DOHH2 (cell line): ENCODE measurements around the gene MRPL48.

Source experiments
- EZH2phosphoT487 ChIP-seq: fragments of 200-600 bp; sonication (generic); IDR thresholded peaks from 2 replicates; pipeline ENCODE4 v1.6.1; 2017; ENCODE audit warnings: borderline replicate concordance, mild to moderate bottlenecking, antibody characterized with exemption, low read length, moderate library complexity, mixed read lengths
- TF ChIP-seq, protein P1 (sequence below): fragments of 200-600 bp; sonication (generic); IDR thresholded peaks from one replicate; pipeline ENCODE4 v1.5.1; 2014; ENCODE audit warnings: antibody characterized with exemption, mild to moderate bottlenecking, low read depth, low read length; ENCODE audit not compliant: poor library complexity, severe bottlenecking

DNA sequence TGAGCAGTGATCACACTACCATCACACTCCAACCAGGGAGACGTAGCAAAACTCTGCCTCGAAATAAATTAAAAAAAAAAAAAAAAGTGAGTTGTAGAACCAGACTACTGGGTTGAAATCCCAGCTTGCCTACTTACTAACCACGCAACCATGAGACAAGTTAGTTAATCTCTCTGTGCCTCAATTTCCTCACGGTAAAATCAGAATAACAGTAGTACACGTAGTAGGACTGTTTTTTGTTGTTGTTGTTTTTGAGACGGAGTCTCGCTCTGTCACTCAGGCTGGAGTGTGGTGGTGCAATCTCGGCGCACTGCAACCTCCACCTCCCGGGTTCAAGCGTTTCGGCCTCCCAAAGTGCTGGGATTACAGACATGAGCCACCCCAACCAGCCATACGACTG lies 41.0 kb upstream of the MRPL48 start:
- TF ChIP-seq, protein P1, sequence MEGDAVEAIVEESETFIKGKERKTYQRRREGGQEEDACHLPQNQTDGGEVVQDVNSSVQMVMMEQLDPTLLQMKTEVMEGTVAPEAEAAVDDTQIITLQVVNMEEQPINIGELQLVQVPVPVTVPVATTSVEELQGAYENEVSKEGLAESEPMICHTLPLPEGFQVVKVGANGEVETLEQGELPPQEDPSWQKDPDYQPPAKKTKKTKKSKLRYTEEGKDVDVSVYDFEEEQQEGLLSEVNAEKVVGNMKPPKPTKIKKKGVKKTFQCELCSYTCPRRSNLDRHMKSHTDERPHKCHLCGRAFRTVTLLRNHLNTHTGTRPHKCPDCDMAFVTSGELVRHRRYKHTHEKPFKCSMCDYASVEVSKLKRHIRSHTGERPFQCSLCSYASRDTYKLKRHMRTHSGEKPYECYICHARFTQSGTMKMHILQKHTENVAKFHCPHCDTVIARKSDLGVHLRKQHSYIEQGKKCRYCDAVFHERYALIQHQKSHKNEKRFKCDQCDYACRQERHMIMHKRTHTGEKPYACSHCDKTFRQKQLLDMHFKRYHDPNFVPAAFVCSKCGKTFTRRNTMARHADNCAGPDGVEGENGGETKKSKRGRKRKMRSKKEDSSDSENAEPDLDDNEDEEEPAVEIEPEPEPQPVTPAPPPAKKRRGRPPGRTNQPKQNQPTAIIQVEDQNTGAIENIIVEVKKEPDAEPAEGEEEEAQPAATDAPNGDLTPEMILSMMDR: no peak
- no peak for TF ChIP-seq EZH2phosphoT487
